Liver (tissue), 3 donors: Measurements from ENCODE around the gene IGF1R.

Source experiments
- CTCF ChIP-seq: fragments of 150-350 bp; IDR thresholded peaks from 2 replicates; pipeline ENCODE4 v1.5.1; 2017; ENCODE audit warnings: improper control_type of control experiment, low read depth, low read length; ENCODE audit not compliant: missing input control
- EGR1 ChIP-seq, 2 donors: IDR thresholded peaks; 2 replicates each; pipeline ENCODE4 v1.6.1; 2016 to 2018; ENCODE audit warnings: antibody characterized with exemption in 2 of 2, low read depth in 2 of 2
- REST ChIP-seq: IDR thresholded peaks from 2 replicates; pipeline ENCODE4 v1.6.1; 2016; ENCODE audit warnings: antibody characterized with exemption, mild to moderate bottlenecking
- YY1 ChIP-seq: IDR thresholded peaks from 2 replicates; pipeline ENCODE4 v1.6.1; 2016; ENCODE audit warnings: antibody characterized with exemption, mild to moderate bottlenecking
- donor health status: healthy.
- donor health status: healthy.

GRCh38 chr15:98717371-98717770 is 69.0 kb downstream of the IGF1R start:
- TF ChIP-seq REST (no peak), YY1 (no peak), CTCF (no peak), EGR1 (IDR thresholded peaks at IDR 0.05; ENCODE audit: low read depth in 2 of 2) (no peak)
